ENCODE measurements around the gene GPR15LG.
"Not testable (repeated sequence)": the region's sequence is repeated elsewhere in the genome, so short reads cannot be mapped to it uniquely, and the experiment has no call there.

The GPR15LG gene

DNA sequence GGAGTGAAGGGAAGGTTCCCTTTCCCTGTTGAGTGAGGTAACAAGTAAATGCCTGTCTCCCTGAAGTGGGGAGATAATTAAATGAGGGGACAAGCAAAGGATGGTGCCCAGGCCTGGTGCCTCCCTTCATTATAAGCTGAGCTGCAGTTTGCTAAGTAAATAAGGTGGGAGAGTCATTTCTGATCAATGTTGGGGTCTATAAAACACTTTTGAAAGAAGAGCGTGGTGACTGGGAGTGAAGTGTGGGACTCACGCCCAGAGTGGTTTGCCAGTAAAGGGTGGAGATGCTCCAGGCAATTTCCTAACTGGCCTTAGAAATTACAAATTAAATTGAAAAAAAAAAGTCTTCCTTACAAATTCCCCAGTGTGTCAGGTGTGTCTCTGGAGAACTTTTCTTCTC is 9.6 kb upstream of the GPR15LG start:
- Histone ChIP-seq H4K20me1 (ENCODE audit: insufficient read depth, low read length) (no peaks in the 10 kb centered on the region), H3K9me2 (replicated peaks; ENCODE audit: insufficient read depth, low read length) (no peaks in the 10 kb centered on the region), H3K4me3 (ENCODE audit: low read length) (no peak overlapping the region), H3K4me2 (ENCODE audit: low read depth, low read length) (no peak overlapping the region), H3K27me3 (replicated peaks; ENCODE audit: insufficient read depth, low read length) (no peaks in the 10 kb centered on the region), H3K4me1 (ENCODE audit: low read length) (peaks cover 4% of the 10 kb centered on the region; the same call in 1 of the 2 replicates), H3K27ac (ENCODE audit: low read length) (no peak overlapping the region), H3F3A (ENCODE audit: insufficient read depth, low read length) (no peaks in the 10 kb centered on the region), H3K79me2 (ENCODE audit: low read length) (no peaks in the 10 kb centered on the region), H2AFZ (ENCODE audit: low read length) (no peak overlapping the region), H3K9me3 (replicated peaks; ENCODE audit: insufficient read depth, low read length) (no peaks in the 10 kb centered on the region), H3K9ac (ENCODE audit: low read length) (no peak overlapping the region), H3K36me3 (replicated peaks; ENCODE audit: insufficient read depth, low read length) (no peaks in the 10 kb centered on the region)
- no peak for TF ChIP-seq EZH2 (optimal IDR thresholded peaks at IDR 0.05; ENCODE audit: low read depth, low read length)
- TF ChIP-seq, protein P1, sequence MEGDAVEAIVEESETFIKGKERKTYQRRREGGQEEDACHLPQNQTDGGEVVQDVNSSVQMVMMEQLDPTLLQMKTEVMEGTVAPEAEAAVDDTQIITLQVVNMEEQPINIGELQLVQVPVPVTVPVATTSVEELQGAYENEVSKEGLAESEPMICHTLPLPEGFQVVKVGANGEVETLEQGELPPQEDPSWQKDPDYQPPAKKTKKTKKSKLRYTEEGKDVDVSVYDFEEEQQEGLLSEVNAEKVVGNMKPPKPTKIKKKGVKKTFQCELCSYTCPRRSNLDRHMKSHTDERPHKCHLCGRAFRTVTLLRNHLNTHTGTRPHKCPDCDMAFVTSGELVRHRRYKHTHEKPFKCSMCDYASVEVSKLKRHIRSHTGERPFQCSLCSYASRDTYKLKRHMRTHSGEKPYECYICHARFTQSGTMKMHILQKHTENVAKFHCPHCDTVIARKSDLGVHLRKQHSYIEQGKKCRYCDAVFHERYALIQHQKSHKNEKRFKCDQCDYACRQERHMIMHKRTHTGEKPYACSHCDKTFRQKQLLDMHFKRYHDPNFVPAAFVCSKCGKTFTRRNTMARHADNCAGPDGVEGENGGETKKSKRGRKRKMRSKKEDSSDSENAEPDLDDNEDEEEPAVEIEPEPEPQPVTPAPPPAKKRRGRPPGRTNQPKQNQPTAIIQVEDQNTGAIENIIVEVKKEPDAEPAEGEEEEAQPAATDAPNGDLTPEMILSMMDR (IDR thresholded peaks at IDR 0.05; ENCODE audit: low read length): no peak
- DNase-seq: no peak

DNA sequence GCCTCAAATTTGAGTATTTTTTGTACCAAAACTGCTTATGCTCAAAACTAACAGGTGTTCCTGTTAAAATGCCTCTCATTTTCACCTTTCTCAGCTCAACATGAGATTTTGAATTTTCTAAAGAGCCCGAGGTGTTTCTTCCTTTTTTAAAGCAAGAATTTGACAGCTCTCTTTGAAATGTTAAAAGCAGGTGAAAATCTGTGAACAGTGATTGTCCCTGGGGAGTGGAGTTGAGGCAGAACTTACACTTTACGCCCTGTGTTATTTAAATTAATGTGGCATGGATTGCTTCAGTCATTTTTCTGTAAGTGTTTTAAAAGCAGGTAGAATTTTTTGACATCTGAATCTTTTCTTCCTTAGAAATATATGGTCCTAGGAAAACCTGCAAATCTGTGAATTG is 9.2 kb upstream of the GPR15LG start:
- Histone ChIP-seq H3K27me3 (replicated peaks; ENCODE audit: insufficient read depth, low read length) (no peaks in the 10 kb centered on the region), H4K20me1 (ENCODE audit: insufficient read depth, low read length) (no peaks in the 10 kb centered on the region), H3K9me2 (replicated peaks; ENCODE audit: insufficient read depth, low read length) (no peaks in the 10 kb centered on the region), H2AFZ (ENCODE audit: low read length) (no peak overlapping the region), H3K4me3 (ENCODE audit: low read length) (no peak overlapping the region), H3K9me3 (replicated peaks; ENCODE audit: insufficient read depth, low read length) (no peaks in the 10 kb centered on the region), H3K4me2 (ENCODE audit: low read depth, low read length) (no peak overlapping the region), H3K79me2 (ENCODE audit: low read length) (no peaks in the 10 kb centered on the region), H3K4me1 (ENCODE audit: low read length) (peaks cover 4% of the 10 kb centered on the region; the same call in 1 of the 2 replicates), H3K36me3 (replicated peaks; ENCODE audit: insufficient read depth, low read length) (no peaks in the 10 kb centered on the region), H3F3A (ENCODE audit: insufficient read depth, low read length) (no peaks in the 10 kb centered on the region), H3K9ac (ENCODE audit: low read length) (no peak overlapping the region), H3K27ac (ENCODE audit: low read length) (no peak overlapping the region)
- DNase-seq: no peak
- TF ChIP-seq, protein P1 (IDR thresholded peaks at IDR 0.05; ENCODE audit: low read length): no peak
- TF ChIP-seq EZH2 (optimal IDR thresholded peaks at IDR 0.05; ENCODE audit: low read depth, low read length) (no peak), EZH2phosphoT487 (IDR thresholded peaks at IDR 0.05; ENCODE audit: low read length) (no peak)

DNA sequence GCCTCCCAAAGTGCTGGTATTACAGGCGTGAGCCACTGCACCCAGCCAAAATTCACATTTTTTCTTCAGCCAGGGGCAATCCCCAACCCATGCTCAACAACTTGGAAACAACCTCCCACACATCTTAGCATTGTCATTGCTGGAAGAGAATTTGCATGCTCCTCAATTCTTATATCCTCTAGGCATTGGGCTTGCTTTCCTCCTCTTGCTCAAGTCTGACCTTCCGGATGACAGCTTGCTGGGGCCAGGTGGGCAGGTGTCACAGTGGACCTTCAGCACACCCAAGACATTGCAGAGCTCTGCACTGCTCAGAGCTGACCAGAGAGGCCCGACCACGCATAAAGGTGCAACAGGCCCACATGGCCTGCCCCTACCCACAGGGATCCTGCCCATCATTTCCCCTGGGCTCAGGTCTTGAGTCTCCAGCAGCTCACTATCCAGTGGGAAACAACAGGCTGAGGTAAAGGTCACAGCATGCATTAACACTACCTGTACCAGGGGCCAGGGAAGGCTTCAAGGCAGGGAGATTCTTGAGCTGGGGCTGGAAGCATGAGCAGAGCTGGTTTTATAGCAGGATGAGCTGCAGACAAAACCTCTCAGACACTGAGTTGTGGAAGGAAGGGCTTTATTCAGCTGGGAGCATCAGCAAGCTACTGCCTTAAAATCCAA is 6.8 kb upstream of the GPR15LG start:
- DNase-seq: no peak
- H3K4me3 ChIP-seq (ENCODE audit: low read length): no peak overlapping the region
- H4K20me1 ChIP-seq (ENCODE audit: insufficient read depth, low read length): no peaks in the 10 kb centered on the region
- H3K36me3 ChIP-seq (replicated peaks; ENCODE audit: insufficient read depth, low read length): no peaks in the 10 kb centered on the region
- no peaks in the 10 kb centered on the region for H3F3A ChIP-seq (ENCODE audit: insufficient read depth, low read length)
- H3K4me2 ChIP-seq (ENCODE audit: low read depth, low read length): no peak overlapping the region
- no peaks in the 10 kb centered on the region for H3K9me2 ChIP-seq (replicated peaks; ENCODE audit: insufficient read depth, low read length)
- no peaks in the 10 kb centered on the region for H3K79me2 ChIP-seq (ENCODE audit: low read length)
- peaks cover 6% of the 10 kb centered on the region; the same call in 1 of the 2 replicates for H3K4me1 ChIP-seq (ENCODE audit: low read length)
- no peaks in the 10 kb centered on the region for H3K27me3 ChIP-seq (replicated peaks; ENCODE audit: insufficient read depth, low read length)
- H3K27ac ChIP-seq (ENCODE audit: low read length): no peak overlapping the region
- H3K9ac ChIP-seq (ENCODE audit: low read length): no peak overlapping the region
- H2AFZ ChIP-seq (ENCODE audit: low read length): no peak overlapping the region
- no peaks in the 10 kb centered on the region for H3K9me3 ChIP-seq (replicated peaks; ENCODE audit: insufficient read depth, low read length)
- TF ChIP-seq EZH2 (optimal IDR thresholded peaks at IDR 0.05; ENCODE audit: low read depth, low read length) (no peak), EZH2phosphoT487 (IDR thresholded peaks at IDR 0.05; ENCODE audit: low read length) (no peak)
- TF ChIP-seq, protein P1 (IDR thresholded peaks at IDR 0.05; ENCODE audit: low read length): no peak

DNA sequence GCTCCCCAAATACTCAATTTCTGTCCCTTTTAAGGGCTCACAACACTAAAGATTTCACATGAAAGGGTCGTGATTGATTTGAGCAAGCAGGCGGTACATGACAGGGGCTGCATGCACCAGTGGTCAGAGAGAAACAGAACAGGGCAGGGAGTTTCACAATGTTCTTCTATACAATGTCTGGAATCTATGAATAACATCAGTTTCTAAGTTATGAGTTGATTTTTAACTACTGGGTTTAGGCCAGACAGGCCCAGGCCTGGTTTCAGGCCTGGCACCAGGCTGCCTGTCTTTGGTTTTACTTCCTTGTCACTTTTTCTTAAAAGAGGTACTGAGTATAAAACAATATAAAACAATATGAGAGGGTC is 6.3 kb upstream of the GPR15LG start:
- not testable (repeated sequence) for H3K9me3 ChIP-seq (replicated peaks; ENCODE audit: insufficient read depth, low read length); H3K4me1 ChIP-seq (ENCODE audit: low read length); H3K4me3 ChIP-seq (ENCODE audit: low read length); H4K20me1 ChIP-seq (ENCODE audit: insufficient read depth, low read length); DNase-seq; H3K36me3 ChIP-seq (replicated peaks; ENCODE audit: insufficient read depth, low read length); H3F3A ChIP-seq (ENCODE audit: insufficient read depth, low read length); H2AFZ ChIP-seq (ENCODE audit: low read length); H3K27me3 ChIP-seq (replicated peaks; ENCODE audit: insufficient read depth, low read length); H3K9me2 ChIP-seq (replicated peaks; ENCODE audit: insufficient read depth, low read length); H3K27ac ChIP-seq (ENCODE audit: low read length); H3K9ac ChIP-seq (ENCODE audit: low read length); H3K79me2 ChIP-seq (ENCODE audit: low read length); H3K4me2 ChIP-seq (ENCODE audit: low read depth, low read length)

DNA sequence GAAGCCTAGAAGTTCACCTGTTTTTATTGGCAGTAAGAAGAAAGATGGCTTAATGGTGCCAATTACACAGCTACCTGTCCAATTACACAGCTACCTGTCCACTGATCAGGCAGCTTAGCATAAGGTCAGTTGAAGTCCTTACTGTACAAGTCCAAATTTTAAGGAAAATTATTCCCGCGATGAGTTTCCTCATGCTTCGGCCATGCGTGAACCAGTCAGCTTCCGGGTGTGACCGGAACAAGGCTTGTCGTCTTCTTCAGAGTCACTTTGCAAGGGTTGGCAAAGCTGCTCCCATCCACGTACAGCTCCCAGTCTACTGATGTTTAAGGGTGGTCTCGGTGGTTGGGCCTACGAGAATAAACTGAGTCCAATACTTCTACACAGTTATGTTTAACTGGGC is 5.2 kb upstream of the GPR15LG start:
- not testable (repeated sequence) for DNase-seq; H3K4me2 ChIP-seq (ENCODE audit: low read depth, low read length); H2AFZ ChIP-seq (ENCODE audit: low read length); H3K9me2 ChIP-seq (replicated peaks; ENCODE audit: insufficient read depth, low read length); H3K79me2 ChIP-seq (ENCODE audit: low read length); H3F3A ChIP-seq (ENCODE audit: insufficient read depth, low read length); H3K9me3 ChIP-seq (replicated peaks; ENCODE audit: insufficient read depth, low read length); H4K20me1 ChIP-seq (ENCODE audit: insufficient read depth, low read length); H3K27me3 ChIP-seq (replicated peaks; ENCODE audit: insufficient read depth, low read length); H3K36me3 ChIP-seq (replicated peaks; ENCODE audit: insufficient read depth, low read length); H3K27ac ChIP-seq (ENCODE audit: low read length); H3K9ac ChIP-seq (ENCODE audit: low read length); H3K4me3 ChIP-seq (ENCODE audit: low read length)
- peaks cover 18% of the 10 kb centered on the region; the same call in 1 of the 2 replicates for H3K4me1 ChIP-seq (ENCODE audit: low read length)
